BJ (cell line): Measurements from ENCODE around the gene DBT. TPM values are rescaled to one million over a fixed set of nuclear protein-coding genes. Genes with fewer than 3 reads are reported as not detected.

Experiments used
- CTCF ChIA-PET: fragments of 350-600 bp; formaldehyde crosslinking; extraction: SDS; loops from one replicate; lab custom pipeline; 2021; ENCODE audit warnings: antibody characterized with exemption, inconsistent platforms; lab: Yijun Ruan, JAX
- POLR2A ChIA-PET: fragments of 300-600 bp; sonication (Branson Sonifier 250); formaldehyde crosslinking; extraction: SDS; loops from one replicate; lab custom pipeline; 2021; ENCODE audit warnings: antibody characterized with exemption; lab: Charles Lee
- DNase-seq: peaks from one replicate; pipeline ENCODE4 v3.0.0-alpha.2; 2011; ENCODE audit warnings: low read depth
- H3K27me3 ChIP-seq: 2 replicates; pipeline ENCODE4 v1.6.0; 2011; ENCODE audit warnings: low read length; ENCODE audit not compliant: control insufficient read depth, insufficient read depth
- H3K36me3 ChIP-seq: 2 replicates; pipeline ENCODE4 v1.5.1; 2011; ENCODE audit warnings: low read length; ENCODE audit not compliant: control insufficient read depth, insufficient read depth
- H3K4me3 ChIP-seq: 2 replicates; pipeline ENCODE4 v1.5.1; 2011; ENCODE audit warnings: low read depth, mild to moderate bottlenecking, control low read depth, low read length
- CTCF ChIP-seq: IDR thresholded peaks from 2 replicates; pipeline ENCODE4 v1.5.1; 2011; ENCODE audit warnings: low read depth, mild to moderate bottlenecking, control low read depth, inconsistent platforms, low read length, moderate library complexity; ENCODE audit not compliant: insufficient read depth
- polyA plus RNA-seq: library from polyadenylated mRNA; depleted of rRNA; stranded (reverse); fragments of >200 nt; gene quantifications from 2 replicates; pipeline ENCODE4 v1.2.3, GENCODE V29; 2011

The DBT gene
- polyA plus RNA-seq, 1 experiment, result 3.5 TPM

DNA sequence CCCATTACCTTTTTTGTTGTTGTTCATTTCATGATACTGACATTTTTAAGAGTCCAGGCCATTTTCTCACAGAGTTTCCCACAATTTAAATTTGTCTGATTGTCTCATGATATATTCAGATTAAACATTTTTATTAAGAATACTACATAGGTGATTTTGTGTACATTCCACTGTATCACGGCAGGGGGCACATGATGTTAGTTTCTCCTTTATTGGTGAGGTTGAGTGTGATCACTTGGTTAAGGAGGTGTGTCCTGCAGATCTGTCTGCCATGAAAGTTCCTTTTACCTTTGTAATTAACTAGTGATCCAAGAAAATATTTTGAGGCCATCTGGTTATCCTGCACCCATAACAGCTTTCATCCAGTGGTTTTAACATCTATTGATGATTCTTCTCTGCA is 28.2 kb upstream of the DBT start:
- Histone ChIP-seq H3K4me3 (no peak overlapping the region), H3K36me3 (peaks cover 9% of the 10 kb centered on the region), H3K27me3 (no peaks in the 10 kb centered on the region)
- no peak for TF ChIP-seq CTCF
- ChIA-PET CTCF (no interaction called here), POLR2A (no interaction called here)
- no peak for DNase-seq

GRCh38 chr1:100268202-100268601 is 18.6 kb upstream of the DBT start:
- H3K36me3 ChIP-seq, result peaks cover 8% of the 10 kb centered on the region
- no peak for TF ChIP-seq CTCF
- CTCF ChIA-PET, result interaction anchor here (0.9 kb wide), 1 partner anchor 15 kb away, joined by 4 read pairs; no protein-coding TSS in a partner anchor

DNA sequence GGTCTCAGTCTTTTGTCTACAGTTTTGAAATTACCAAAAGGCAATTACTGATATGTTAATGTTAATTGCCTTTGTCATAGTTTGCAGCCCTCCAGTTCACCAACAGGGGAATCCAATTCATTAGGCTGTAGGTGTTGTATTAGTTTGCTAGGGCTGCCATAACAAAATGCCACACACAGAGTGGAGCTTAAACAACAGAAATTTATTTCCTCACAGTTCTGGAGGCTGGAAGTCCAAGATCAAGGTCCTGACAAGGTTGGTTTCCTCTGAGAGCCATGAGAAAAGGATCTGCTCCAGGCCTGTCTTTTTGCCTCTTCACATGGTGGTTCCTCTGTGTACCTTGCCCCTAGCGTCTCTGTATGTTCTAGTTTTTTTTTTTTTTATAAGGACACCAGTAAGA is 17.6 kb upstream of the DBT start:
- ChIA-PET POLR2A (no interaction called here), CTCF (interaction anchor here (0.7 kb wide), 1 partner anchor 31 kb away, joined by 5 read pairs; no protein-coding TSS in a partner anchor)

More at GRCh38 chr1:100268202-100268601, 18.6 kb upstream of the DBT start:
- no peak for DNase-seq
- Histone ChIP-seq H3K4me3 (no peak overlapping the region), H3K27me3 (no peaks in the 10 kb centered on the region)
- POLR2A ChIA-PET, result interaction anchor here (0.6 kb wide), 1 partner anchor 18 kb away, joined by 4 read pairs; no protein-coding TSS in a partner anchor

GRCh38 chr1:100266741-100267140 is 17.1 kb upstream of the DBT start:
- TF ChIP-seq CTCF, result no peak
- Histone ChIP-seq H3K27me3 (no peaks in the 10 kb centered on the region), H3K4me3 (peak overlapping the region; percentile 97), H3K36me3 (peaks cover 6% of the 10 kb centered on the region)
- no peak for DNase-seq
- ChIA-PET POLR2A (interaction anchor here (1.9 kb wide), 1 partner anchor 17 kb away, joined by 7 read pairs; the partner anchor contains the start of gene DBT), CTCF (interaction anchor here (0.7 to 1.8 kb wide), 3 partner anchors 17 to 457 kb away, joined by 3 to 5 read pairs (median 3); partner anchors contain the start of gene DBT)

More for the DNA sequence above, 17.6 kb upstream of the DBT start:
- no peak for DNase-seq
- peak overlapping the region; percentile 97; the same call in 1 of the 2 replicates for H3K4me3 ChIP-seq
- no peaks in the 10 kb centered on the region for H3K27me3 ChIP-seq
- peaks cover 8% of the 10 kb centered on the region for H3K36me3 ChIP-seq
- no peak for TF ChIP-seq CTCF

DNA sequence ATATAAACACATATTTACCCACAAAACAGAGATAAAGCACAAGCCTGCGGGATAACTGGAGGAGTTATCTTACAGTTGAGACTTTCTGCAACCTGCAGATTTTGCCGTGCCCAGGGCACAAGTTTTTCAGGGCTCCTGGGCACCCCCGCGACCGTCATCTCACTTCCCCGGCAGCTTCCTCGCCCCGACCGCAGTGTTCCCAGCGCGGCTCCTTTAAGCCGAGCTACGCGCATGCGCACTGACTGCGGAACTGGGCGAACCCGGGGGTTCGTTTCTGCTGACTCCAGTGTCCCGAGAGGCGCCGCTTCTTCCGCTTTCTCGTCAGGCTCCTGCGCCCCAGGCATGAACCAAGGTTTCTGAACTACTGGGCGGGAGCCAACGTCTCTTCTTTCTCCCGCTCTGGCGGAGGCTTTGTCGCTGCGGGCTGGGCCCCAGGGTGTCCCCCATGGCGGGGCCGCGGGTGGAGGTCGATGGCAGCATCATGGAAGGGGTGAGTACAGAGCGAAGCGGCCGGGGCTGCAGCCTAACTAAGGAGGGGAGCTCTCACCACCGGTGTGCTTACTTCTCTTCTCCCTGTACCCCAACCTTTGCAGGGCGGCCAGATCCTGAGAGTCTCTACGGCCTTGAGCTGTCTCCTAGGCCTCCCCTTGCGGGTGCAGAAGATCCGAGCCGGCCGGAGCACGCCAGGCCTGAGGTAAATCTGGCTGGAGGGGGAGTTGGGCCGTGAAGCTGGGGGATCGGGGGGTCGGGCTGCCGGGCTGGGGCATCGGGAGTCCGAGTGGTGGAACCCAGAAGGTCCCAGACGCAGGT is 16.5 kb upstream of the DBT start, which contains the start of gene RTCA:
RTCA (plus strand) TSS at position 286 of the 810 bp plus-strand sequence; CDS start at position 446, 160 bp downstream.
- DNase-seq, result peak; percentile 55
- peak within 1 kb of the TSS; percentile 97 for H3K4me3 ChIP-seq
- H3K27me3 ChIP-seq, result no peaks in the 10 kb centered on the region
- ChIA-PET CTCF (interaction anchor here (0.7 to 1.8 kb wide), 5 partner anchors 9 to 456 kb away, joined by 3 to 4 read pairs (median 3); partner anchors contain the start of gene DBT), POLR2A (interaction anchor here (0.5 to 1.9 kb wide), 2 partner anchors 16 to 25 kb away, joined by 7 to 9 read pairs; partner anchors contain the start of gene DBT)
- no peak for TF ChIP-seq CTCF
- peaks cover 5% of the 10 kb centered on the region for H3K36me3 ChIP-seq
